HCEC 1CT (cell line): Measurements from ENCODE around the gene RMND5A.

ENCODE experiments used
- DNase-seq: peaks from one replicate; pipeline ENCODE4 v3.0.0-alpha.2; 2017

RMND5A gene

DNA sequence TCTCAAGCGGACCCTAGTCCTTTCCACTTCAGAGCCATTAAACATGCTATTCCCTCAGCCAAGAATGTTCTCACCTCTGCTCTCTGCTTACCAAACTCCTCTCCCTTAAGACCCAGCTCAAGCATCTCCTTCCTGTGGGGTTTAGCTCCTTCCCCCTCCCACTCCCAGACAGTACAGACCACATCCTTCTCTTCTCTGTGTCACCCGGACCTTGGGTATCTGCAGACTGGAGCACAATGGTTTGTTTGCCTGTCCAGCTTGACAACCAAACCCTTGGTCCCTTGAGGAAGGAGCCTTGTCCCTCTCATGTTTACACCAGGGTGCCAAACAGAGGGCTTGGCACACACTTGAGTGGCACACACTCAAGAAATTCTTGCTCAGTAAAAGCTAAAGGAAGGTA is 74.8 kb downstream of the RMND5A start:
- no peak for DNase-seq

DNA sequence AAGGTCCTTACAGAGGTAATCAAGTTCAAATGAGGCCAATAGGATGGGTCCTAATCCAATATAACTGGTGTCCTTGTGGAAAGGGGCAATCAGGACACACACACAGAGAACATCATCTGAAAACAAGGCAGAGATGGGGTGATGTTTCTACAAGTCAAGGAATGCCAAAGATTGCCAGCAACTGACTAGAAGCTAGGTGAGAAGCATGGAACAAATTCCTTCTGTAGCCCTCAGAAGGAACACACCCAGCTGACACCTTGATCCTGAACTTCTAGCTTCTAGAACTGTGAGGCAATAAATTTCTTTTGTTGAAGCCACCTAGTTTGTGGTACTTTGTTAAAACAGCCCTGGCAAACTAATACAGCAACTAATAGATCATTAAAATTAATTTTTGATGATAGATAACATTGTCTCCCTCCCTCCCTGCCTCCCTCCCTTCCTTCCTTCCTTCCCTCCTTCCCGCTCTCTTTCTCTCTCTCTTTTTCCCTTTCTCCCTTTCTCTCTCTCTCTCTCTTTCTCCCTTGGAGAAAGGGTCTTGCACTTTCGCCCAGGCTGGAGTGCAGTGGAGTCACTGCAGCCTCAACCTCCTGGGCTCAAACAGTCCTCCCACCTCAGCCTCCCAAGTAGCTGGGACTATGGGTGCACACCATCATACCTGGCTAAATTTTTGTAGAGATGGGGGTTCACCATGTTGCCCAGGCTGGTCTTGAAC is 80.9 kb downstream of the RMND5A start:
- DNase-seq, result no peak

GRCh38 chr2:86806059-86806857 is 86.2 kb downstream of the RMND5A start:
- no peak for DNase-seq

GRCh38 chr2:86807133-86807467 is 87.0 kb downstream of the RMND5A start:
- DNase-seq, result no peak

- no peak for DNase-seq
These were observed 87.6 kb downstream of the RMND5A start for GRCh38 chr2:86807468-86808275.

GRCh38 chr2:86808315-86809161 is 88.4 kb downstream of the RMND5A start:
- peak; percentile 83 for DNase-seq

DNA sequence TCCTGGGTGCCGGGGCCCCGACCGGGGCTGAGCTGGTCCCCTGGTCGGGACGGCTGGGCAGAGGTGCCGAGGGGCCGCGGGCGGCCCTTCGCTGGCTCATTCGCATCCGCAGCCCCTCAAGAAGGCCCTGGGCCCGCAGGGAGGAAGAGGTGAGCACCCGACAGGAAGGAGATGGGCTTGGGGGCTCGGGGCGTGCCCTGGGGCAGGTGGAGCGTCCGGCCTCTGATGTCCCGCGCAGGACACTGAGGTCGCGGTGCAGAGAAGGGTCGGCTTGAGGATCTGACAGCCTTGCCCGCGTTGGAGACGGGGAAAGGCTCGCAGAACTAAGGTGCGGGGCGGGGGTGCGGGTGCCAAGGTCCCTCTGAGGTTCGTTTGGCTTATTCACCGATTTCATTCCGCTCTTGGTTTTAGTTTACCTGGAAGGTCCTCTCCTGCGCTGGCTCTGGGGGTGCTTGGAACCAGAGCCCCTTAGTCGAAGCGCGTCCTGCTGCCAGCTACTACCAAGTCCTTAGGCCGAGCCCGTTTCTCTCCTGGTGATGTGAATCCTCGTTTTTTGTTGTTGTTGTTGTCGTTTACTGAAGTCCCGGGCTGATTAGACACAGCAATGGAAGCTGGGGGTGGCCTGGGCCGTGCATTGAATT is 89.5 kb downstream of the RMND5A start:
- no peak for DNase-seq

DNA sequence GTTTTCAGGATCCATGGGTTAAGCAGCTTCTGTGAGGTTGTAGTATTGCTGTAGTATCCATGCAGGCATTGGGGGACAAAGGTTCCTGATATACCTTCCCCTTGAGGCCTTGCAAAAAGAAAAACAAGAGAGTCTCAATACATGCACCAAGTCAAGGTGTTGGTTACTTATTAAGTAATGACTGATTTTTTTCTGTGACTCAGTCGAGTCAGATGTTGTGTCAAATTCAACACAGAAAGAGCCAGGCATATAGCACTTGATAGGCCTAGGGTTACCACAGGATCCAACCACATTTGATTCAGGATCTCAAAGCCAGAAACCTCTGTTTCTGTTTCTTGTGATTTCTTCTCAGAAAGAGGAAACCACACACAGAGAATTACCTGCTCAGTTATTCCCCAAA is 95.5 kb downstream of the RMND5A start:
- DNase-seq, result no peak

GRCh38 chr2:86818114-86818801 is 98.2 kb downstream of the RMND5A start:
- DNase-seq, result no peak

GRCh38 chr2:86818957-86819356 is 98.9 kb downstream of the RMND5A start:
- no peak for DNase-seq

DNA sequence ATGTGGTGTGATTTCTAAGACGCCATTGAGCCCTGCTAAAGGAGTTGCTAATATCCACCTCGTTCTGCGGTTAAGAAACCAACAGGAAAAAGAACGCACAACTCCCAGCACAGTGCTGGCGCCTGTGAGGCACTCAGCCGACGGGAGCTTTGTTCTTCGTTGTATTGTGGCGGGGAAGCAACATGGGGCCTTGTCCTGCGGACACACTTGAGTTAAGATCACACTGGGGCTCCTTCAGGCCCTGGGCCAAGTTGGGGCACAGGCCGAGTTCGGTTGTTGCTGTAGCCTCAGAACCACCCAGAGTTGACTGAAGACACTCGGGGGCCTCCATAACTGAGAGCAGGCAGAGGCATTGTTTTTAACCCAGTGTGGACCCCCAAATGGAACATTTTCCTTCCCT is 101.2 kb downstream of the RMND5A start:
- no peak for DNase-seq

DNA sequence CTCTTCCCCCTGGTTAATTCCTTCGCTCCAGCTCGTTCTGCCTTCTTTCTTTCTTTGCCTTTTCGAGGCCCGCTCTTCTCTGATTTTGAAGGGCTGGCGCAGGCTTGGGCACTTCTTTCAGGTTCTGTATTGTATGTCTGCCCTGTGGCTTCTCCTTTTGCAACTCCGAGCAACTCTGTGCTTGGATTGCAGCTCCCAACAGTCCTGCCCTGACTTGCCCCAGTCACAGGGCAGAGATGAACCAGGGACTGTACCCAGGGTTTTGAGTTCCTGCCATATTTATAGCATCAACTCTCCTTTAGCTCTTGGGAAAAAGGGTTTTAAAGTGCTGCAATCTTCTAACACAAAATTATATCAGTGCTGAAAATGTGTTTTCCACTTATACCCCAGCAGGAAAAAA is 101.8 kb downstream of the RMND5A start:
- no peak for DNase-seq

DNA sequence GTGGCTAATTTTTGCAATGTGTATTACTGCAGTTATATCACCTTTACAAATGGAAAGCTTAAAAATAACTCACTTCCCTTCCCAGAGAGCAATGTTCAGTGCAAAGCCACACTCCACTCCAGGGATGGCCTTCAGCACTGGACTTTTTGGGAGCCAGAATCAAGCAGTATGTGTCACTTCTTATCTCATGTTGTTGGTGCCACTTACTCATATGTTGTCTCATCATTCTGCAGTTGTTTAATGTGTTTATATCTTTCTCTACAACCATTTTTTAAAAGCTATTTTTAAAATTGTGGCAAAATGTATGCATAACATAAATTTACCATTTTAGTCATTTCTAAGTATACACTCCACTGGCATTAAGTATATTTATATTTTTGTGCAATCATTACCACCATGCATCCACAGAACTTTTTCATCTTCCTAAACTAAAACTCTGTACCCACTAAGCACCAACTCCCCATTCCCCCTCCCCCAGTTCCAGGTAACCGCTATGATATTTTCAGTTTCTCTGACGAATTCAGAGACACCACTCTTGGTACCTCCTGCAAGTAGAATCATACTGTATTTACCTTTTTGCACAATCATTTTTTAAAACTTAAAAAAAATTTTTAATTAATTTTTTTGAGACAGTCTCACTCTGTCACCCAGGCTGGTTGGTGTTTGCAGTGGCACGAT is 102.7 kb downstream of the RMND5A start:
- DNase-seq, result no peak

GRCh38 chr2:86825036-86825692 is 105.1 kb downstream of the RMND5A start:
- no peak for DNase-seq

GRCh38 chr2:86825693-86826381 is 105.7 kb downstream of the RMND5A start:
- DNase-seq, result no peak

- no peak for DNase-seq
These were observed 106.9 kb downstream of the RMND5A start for GRCh38 chr2:86826951-86827350.
